Activated CD8-positive, alpha-beta memory T cell treated with anti-CD3 and anti-CD28 coated beads for 24 hours (primary cell): Measurements from ENCODE around the gene TOB2.
"Not testable (repeated sequence)": the region's sequence is repeated elsewhere in the genome, so short reads cannot be mapped to it uniquely, and the experiment has no call there.

Source experiments
- DNase-seq: peaks from one replicate; pipeline ENCODE4 v3.0.0-alpha.2; 2020

TOB2 gene

GRCh38 chr22:41461901-41462300 lies 15.3 kb upstream of the TOB2 start:
- DNase-seq: no peak

GRCh38 chr22:41460071-41460470 lies 13.5 kb upstream of the TOB2 start:
- not testable (repeated sequence) for DNase-seq

GRCh38 chr22:41459431-41459830 lies 12.8 kb upstream of the TOB2 start:
- DNase-seq: no peak

- no peak for DNase-seq
These were observed 11.6 kb upstream of the TOB2 start for GRCh38 chr22:41458161-41458728.

GRCh38 chr22:41448189-41448808 lies 1.7 kb upstream of the TOB2 start:
- peak; percentile 90 for DNase-seq

GRCh38 chr22:41447435-41448188 lies 1.0 kb upstream of the TOB2 start:
- peak; percentile 89 for DNase-seq

GRCh38 chr22:41446057-41446501 lies 522 bp downstream of the TOB2 start:
- no peak for DNase-seq

- peak; percentile 69 for DNase-seq
These were observed 1.2 kb downstream of the TOB2 start for GRCh38 chr22:41445129-41446056.

GRCh38 chr22:41444360-41445128 lies 2.1 kb downstream of the TOB2 start:
- peak; percentile 89 for DNase-seq

- no peak for DNase-seq
These were observed 4.3 kb downstream of the TOB2 start for GRCh38 chr22:41442240-41442792.

- not testable (repeated sequence) for DNase-seq
These were observed 6.1 kb downstream of the TOB2 start for GRCh38 chr22:41440511-41440910.

- no peak for DNase-seq
These were observed 9.4 kb downstream of the TOB2 start for GRCh38 chr22:41437198-41437597.

GRCh38 chr22:41436322-41437113 lies 10.1 kb downstream of the TOB2 start:
- no peak for DNase-seq

- no peak for DNase-seq
These were observed 11.0 kb downstream of the TOB2 start for GRCh38 chr22:41435560-41435959.

GRCh38 chr22:41434361-41435003 lies 12.1 kb downstream of the TOB2 start:
- not testable (repeated sequence) for DNase-seq

GRCh38 chr22:41433480-41433879 lies 13.1 kb downstream of the TOB2 start:
- not testable (repeated sequence) for DNase-seq

- no peak for DNase-seq
These were observed 14.9 kb downstream of the TOB2 start for GRCh38 chr22:41431656-41432055.

- no peak for DNase-seq
These were observed 16.7 kb downstream of the TOB2 start for GRCh38 chr22:41429951-41430332.

- DNase-seq: no peak
These were observed 17.2 kb downstream of the TOB2 start for GRCh38 chr22:41429232-41429950.
